GM10847 (cell line): ENCODE data around the gene FGD1.

Experiments used
- POLR2A ChIP-seq: IDR thresholded peaks from 2 replicates; pipeline ENCODE4 v1.6.1; 2011; ENCODE audit not compliant: insufficient read length; ENCODE audit errors: extremely low read depth

Gene FGD1

GRCh38 chrX:54495814-54496516 lies at the start of gene FGD1:
Gene FGD1, minus strand, starts transcription at chrX:54496234. Its CDS starts 802 bp downstream, at chrX:54495432.
- TF ChIP-seq POLR2A, result no peak

DNA sequence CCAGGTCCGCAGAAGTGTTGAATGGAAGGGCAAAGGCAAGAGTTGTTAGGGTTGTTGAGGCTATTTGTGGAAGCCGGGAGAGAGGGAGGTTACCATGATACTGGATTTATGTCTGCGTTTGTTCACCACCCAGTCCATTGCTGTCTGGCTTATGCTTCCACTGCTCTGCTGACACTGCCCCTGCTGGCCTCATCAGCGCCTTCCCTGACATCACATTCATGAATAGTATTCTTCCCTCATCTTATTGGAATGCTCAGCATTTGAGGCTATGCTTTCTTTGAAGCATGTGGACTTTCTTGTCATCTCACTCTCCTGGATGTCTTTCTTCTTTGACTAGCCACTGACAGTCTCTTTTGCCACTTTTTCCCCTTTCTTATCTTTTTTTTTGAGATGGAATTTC lies 44.3 kb upstream of the FGD1 start:
- TF ChIP-seq POLR2A, result no peak

GRCh38 chrX:54534271-54534670 lies 38.2 kb upstream of the FGD1 start:
- TF ChIP-seq POLR2A, result no peak

DNA sequence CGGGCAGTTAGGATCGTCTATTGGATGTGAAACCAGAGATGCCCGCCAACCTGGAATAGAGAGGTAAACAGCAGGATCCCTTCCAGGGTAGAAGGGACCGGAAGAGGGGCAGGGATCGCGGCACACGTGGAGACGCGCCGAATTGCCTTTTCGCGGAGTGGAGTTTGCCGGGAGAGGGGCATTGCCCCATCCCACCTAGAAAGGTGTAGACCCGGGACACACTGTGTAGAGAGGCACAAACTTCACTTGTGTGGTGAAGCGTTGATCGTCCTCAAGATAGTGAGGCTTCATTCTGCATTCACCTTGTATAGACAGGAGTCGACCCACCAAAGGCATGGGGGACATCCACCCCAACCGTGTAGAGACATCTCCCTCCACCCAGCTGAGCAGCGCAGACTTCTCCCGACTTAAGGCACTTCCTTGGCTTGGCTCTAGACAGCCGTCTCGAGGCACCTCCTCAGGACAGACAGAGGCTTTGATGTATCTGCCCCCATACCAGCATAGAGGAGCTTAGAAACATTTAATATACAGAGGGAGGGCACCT lies 34.4 kb upstream of the FGD1 start:
- TF ChIP-seq POLR2A, result peak; percentile 21

DNA sequence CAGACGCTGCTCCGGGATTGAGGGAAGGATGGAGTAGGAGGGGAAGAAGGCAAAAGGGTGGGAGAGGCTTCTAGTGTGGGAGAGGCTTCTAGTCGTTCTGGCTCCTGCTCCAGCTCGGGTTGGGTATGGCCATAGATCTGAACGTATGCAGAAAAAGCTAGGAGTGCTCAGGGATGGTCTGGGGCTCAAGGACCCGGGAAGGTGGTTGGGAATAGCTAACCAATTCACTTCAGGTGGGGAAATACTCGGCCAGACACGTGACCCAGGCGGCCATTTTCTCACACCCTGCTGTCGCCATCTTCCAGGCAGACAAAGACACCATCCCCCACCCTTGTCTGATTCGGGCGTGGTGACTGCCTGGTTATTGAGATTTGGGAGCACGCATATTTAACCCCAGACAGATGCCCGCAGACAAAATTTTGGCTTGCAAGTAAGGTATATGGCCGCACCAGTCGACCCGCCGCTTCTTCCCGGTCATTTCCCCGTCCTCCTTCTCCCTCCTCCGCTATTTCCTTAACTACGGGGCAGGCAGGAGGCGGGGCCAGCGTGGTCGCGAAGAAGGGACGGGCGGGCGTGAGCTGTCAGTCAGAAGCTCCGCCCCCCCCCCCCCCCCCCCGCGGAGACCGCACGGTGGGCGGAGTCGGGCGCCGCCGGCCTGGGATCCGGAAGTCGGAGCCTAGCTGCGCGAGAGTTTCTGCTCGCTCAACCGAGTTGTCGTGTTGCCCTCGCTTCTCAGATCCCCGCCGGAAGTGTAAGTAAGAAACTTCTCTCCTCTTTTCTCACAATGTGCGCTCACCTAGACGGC lies 33.7 kb upstream of the FGD1 start, which contains the start of gene GNL3L:
GNL3L (plus strand) TSS at position 668 of the 805 bp plus-strand sequence. CDS start 2,348 bp downstream, outside the sequence.
- TF ChIP-seq POLR2A, result no peak

DNA sequence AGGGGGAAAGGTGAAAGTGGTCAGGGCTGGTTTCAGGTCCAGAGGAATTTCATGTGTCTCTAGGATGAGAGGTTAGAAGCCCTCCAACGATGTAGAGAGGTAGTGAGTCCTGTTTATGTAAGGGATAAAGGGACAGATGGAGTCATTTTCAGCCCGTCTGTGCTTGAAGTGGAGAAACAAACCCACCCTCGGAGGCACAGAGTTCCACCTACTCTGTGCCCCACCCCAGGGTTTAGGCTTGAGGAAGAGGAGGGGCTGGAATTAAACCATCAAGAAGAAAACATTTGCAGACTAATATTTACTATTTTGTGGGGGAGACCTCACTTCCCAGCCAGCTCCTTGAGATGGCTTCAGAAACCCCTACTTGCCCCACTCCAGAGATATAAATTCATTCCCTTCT lies 33.1 kb upstream of the FGD1 start:
- no peak for TF ChIP-seq POLR2A

GRCh38 chrX:54509400-54509799 lies 13.4 kb upstream of the FGD1 start:
- TF ChIP-seq POLR2A, result no peak

- no peak for TF ChIP-seq POLR2A
These were observed 902 bp upstream of the FGD1 start for GRCh38 chrX:54496936-54497335.

- TF ChIP-seq POLR2A, result no peak
These were observed 451 bp upstream of the FGD1 start for GRCh38 chrX:54496517-54496852.

DNA sequence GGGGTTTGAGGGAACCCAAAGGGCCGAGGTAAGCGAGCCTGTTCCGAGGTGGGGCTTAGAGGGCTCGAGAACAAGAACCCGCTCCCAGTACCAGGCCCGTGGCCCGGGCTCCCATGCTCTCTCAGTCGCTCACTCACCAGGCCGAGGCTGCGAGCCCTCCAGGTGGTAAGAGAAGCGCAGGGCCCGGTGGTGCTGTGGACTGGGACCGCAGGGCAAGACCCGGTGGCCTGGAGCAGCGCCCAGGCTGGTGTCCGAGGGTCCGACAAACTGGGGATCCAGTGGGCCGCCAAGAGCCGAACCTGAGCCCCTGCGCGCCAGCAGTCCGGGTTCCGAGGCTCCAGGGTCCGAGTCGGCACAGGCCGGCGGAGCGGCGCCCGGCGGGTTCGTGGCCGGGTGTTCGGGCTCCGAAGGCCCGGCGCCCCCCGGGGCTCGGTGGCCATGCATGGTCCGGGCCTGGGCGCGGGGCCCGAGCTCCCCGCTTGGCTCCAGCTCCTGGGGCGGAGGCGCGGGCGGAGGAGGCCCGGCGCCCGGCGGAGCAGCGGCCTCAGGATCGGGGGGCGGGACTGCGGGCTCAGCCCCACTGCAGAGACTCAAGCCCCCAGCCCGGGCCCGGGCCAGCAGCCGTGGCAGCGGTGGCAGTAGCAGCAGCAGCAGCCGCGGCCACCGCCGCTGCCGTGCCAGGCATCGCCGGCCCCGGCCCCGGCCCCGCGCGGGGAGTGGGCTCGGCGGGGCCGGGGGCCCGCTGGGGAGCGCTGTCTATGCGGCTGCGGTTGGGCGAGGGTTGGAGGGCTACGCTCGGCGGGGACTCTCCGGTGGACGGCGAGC lies 833 bp downstream of the FGD1 start:
- no peak for TF ChIP-seq POLR2A

DNA sequence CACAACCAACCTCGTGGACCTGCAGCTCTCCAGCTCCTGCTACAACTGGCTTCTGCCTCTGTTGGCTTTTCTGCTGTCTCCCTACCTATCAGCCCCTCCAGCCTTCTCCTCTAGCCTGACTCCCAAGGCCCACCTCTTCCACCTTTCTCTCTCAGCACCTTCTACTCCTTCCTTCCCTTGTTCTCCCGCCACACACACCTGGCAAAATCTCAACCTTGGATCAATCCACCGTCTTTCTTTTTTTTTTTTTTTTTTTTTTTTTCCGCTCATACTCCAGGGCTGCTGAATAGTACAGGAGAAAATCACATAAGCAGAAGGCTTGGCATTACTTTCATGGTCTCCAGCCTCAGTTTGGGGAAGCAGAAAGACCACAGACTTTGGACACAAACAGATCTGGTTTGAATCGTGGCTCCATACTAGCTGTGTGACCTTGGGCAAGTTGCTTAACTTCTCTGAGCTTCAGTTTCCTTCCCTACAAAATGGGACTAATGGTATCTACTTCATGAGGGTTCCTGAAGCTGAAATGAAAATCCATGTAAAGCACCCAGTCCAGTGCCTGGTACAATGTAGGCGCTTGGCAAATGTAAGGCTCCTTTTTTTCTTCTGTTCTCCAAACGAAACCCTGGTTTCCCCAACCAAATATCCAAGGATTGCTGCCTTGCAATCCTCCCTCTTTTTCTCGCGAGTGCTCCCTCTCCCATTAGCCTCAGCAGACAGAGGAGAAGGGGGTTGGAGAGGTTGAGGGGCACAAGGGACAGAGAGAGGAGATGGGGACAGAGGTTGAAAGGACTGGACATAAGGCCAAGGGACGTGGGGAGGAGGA lies 1.7 kb downstream of the FGD1 start:
- TF ChIP-seq POLR2A, result no peak

GRCh38 chrX:54492340-54492739 lies 3.7 kb downstream of the FGD1 start:
- TF ChIP-seq POLR2A, result no peak

DNA sequence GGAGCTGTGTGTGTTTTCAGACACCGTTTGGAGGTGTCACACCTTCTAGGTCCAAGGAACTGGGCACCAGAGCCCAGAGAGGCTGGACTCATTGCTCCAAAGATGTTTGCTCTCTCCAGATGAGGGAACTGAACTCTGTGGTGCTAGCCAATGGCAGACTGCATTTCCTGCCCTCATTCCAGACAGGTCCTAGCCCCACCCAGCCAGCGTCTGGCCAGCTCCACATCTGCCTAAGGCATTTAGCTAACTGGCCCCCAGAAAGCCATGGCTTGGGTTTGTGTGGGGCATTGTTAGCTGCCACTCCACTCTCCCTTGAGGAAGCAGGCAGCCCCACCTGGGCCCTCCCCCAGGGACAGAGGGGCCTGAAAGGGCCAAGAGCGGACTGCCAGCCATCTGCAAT lies 11.4 kb downstream of the FGD1 start:
- TF ChIP-seq POLR2A, result no peak

DNA sequence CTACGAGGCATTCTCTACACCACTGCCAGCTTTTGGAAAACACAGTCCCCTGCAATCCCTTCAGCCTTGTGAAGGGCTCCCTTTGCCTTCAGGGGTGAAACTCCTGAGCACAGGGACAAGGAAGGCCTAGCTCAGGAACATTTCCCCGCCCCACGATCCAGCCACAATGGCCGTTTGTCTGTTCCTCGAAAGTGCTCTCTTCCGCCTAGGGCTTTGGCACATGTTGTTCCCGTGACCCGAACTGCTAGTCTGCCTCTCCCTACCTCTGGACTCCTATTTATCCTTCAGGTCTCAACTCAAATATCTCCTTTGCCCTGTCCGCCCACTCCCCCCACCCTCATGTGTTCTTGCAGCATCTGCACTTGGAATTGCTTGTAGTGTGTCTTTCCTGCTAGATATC lies 12.1 kb downstream of the FGD1 start:
- TF ChIP-seq POLR2A, result no peak
